ENCODE results near the gene SETBP1. TPM values are rescaled to one million over a fixed set of nuclear protein-coding genes. Genes with fewer than 3 reads are reported as not detected.

Gene SETBP1
- total RNA-seq, 1 donor from 2014 or later, result 39.5 TPM

- Histone ChIP-seq H3K4me3 (no peak overlapping the region), H3K36me3 (no peaks in the 10 kb centered on the region), H3K4me1 (peaks cover 11% of the 10 kb centered on the region), H3K9me3 (no peaks in the 10 kb centered on the region), H3K27ac (no peak overlapping the region), H3K27me3 (no peaks in the 10 kb centered on the region)
- intact Hi-C loops (cut with DNase I), result no loop called here
- DNase-seq, result no peak
- ATAC-seq, result no peak
- TF ChIP-seq, protein P1, sequence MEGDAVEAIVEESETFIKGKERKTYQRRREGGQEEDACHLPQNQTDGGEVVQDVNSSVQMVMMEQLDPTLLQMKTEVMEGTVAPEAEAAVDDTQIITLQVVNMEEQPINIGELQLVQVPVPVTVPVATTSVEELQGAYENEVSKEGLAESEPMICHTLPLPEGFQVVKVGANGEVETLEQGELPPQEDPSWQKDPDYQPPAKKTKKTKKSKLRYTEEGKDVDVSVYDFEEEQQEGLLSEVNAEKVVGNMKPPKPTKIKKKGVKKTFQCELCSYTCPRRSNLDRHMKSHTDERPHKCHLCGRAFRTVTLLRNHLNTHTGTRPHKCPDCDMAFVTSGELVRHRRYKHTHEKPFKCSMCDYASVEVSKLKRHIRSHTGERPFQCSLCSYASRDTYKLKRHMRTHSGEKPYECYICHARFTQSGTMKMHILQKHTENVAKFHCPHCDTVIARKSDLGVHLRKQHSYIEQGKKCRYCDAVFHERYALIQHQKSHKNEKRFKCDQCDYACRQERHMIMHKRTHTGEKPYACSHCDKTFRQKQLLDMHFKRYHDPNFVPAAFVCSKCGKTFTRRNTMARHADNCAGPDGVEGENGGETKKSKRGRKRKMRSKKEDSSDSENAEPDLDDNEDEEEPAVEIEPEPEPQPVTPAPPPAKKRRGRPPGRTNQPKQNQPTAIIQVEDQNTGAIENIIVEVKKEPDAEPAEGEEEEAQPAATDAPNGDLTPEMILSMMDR (IDR thresholded peaks at IDR 0.05), result no peak
These were observed 263.8 kb downstream of the SETBP1 start for GRCh38 chr18:44944461-44944860.

DNA sequence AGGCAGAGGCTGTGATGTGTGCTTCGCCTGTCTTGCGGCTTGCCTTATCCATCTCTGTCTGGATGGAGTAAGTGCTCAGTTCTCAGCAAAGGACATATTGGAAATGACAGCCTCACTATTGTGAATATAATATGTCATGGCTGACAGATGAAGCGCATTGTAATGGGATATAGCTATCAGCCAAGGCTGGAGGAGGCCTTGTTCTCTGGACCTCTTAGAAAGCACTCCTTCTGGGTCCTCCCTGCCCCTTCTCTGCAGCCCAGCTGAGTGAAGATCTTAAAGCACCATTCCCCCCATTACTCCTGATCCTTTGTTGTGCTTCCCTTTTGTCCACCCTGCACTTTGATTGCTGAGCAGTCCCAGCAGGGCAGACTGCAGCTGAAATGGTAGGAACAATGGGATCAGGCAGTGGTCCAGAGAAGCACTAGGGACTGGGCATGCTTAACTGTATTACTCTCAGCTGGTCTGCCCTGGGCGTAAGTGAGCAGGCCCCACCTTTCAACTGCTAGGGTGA lies 265.3 kb downstream of the SETBP1 start:
- intact Hi-C loops (cut with DNase I), result no loop called here
- ATAC-seq (peak; percentile 12), DNase-seq (no peak)
- TF ChIP-seq, protein P1 (IDR thresholded peaks at IDR 0.05), result no peak
- peaks cover 8% of the 10 kb centered on the region for H3K36me3 ChIP-seq
- H3K27me3 ChIP-seq, result no peaks in the 10 kb centered on the region
- peaks cover 11% of the 10 kb centered on the region for H3K4me1 ChIP-seq
- H3K9me3 ChIP-seq, result no peaks in the 10 kb centered on the region
- no peak overlapping the region for H3K4me3 ChIP-seq
- no peak overlapping the region for H3K27ac ChIP-seq

GRCh38 chr18:44946529-44947113 lies 265.9 kb downstream of the SETBP1 start:
- H3K4me1 ChIP-seq, result peaks cover 11% of the 10 kb centered on the region
- H3K27me3 ChIP-seq, result no peaks in the 10 kb centered on the region
- intact Hi-C loops (cut with DNase I), result no loop called here
- no peak for DNase-seq
- peaks cover 8% of the 10 kb centered on the region for H3K36me3 ChIP-seq
- no peak for ATAC-seq
- TF ChIP-seq, protein P1 (IDR thresholded peaks at IDR 0.05), result no peak
- no peak overlapping the region for H3K27ac ChIP-seq
- H3K4me3 ChIP-seq, result no peak overlapping the region
- H3K9me3 ChIP-seq, result no peaks in the 10 kb centered on the region

- TF ChIP-seq, protein P1 (IDR thresholded peaks at IDR 0.05), result no peak
- Histone ChIP-seq H3K27ac (no peak overlapping the region), H3K27me3 (no peaks in the 10 kb centered on the region), H3K4me1 (no peaks in the 10 kb centered on the region), H3K9me3 (no peaks in the 10 kb centered on the region), H3K36me3 (peaks cover 8% of the 10 kb centered on the region), H3K4me3 (no peak overlapping the region)
- DNase-seq (no peak), ATAC-seq (no peak)
- intact Hi-C loops (cut with DNase I), result no loop called here
These were observed 269.3 kb downstream of the SETBP1 start for GRCh38 chr18:44949967-44950366.

GRCh38 chr18:44950685-44951195 lies 270.1 kb downstream of the SETBP1 start:
- no peaks in the 10 kb centered on the region for H3K4me1 ChIP-seq
- peaks cover 8% of the 10 kb centered on the region for H3K36me3 ChIP-seq
- H3K27ac ChIP-seq, result no peak overlapping the region
- no peaks in the 10 kb centered on the region for H3K27me3 ChIP-seq
- DNase-seq (no peak), ATAC-seq (no peak)
- TF ChIP-seq, protein P1 (IDR thresholded peaks at IDR 0.05), result no peak
- no peaks in the 10 kb centered on the region for H3K9me3 ChIP-seq
- intact Hi-C loops (cut with DNase I), result no loop called here
- no peak overlapping the region for H3K4me3 ChIP-seq
